Suprapubic skin (tissue), 4 donors: ENCODE measurements around the gene ARFGEF3.

Experiments used
- CTCF ChIP-seq, 2 donors: fragments of 200-600 bp in 1 of 2; fragments of 450-650 bp in 1 of 2; sonication (generic) in 1 of 2; IDR thresholded peaks; one replicate each; pipeline ENCODE4 v1.5.1; 2016 to 2019; ENCODE audit warnings: antibody characterized with exemption in 2 of 2, mild to moderate bottlenecking in 1 of 2, moderate library complexity in 1 of 2
- EP300 ChIP-seq: sonication (generic); formaldehyde crosslinking; IDR thresholded peaks from one replicate; pipeline ENCODE4 v1.6.1; 2017; ENCODE audit warnings: antibody characterized with exemption
- POLR2A ChIP-seq, 2 donors: fragments of 450-650 bp; IDR thresholded peaks; one replicate each; pipeline ENCODE4 v1.6.1; 2017; ENCODE audit warnings: antibody characterized with exemption in 2 of 2, mild to moderate bottlenecking in 2 of 2, moderate library complexity in 2 of 2
- POLR2AphosphoS5 ChIP-seq, 3 donors: sonication (generic); formaldehyde crosslinking; IDR thresholded peaks; one replicate each; pipeline ENCODE4 v1.6.1; 2017; ENCODE audit warnings: antibody characterized with exemption in 3 of 3

GRCh38 chr6:138161088-138161337, 726 bp upstream of the ARFGEF3 start:
- TF ChIP-seq CTCF (IDR thresholded peaks at IDR 0.05), result no peak
- no peak for TF ChIP-seq POLR2A (IDR thresholded peaks at IDR 0.05)
- no peak for TF ChIP-seq POLR2AphosphoS5 (IDR thresholded peaks at IDR 0.05)
- no peak for TF ChIP-seq EP300
